NCI-H774 (cell line): Measurements from ENCODE around the gene FAM20C.

Source experiments
- DNase-seq: peaks from one replicate; lab custom pipeline; 2025; lab: John Stamatoyannopoulos, UW

FAM20C gene

DNA sequence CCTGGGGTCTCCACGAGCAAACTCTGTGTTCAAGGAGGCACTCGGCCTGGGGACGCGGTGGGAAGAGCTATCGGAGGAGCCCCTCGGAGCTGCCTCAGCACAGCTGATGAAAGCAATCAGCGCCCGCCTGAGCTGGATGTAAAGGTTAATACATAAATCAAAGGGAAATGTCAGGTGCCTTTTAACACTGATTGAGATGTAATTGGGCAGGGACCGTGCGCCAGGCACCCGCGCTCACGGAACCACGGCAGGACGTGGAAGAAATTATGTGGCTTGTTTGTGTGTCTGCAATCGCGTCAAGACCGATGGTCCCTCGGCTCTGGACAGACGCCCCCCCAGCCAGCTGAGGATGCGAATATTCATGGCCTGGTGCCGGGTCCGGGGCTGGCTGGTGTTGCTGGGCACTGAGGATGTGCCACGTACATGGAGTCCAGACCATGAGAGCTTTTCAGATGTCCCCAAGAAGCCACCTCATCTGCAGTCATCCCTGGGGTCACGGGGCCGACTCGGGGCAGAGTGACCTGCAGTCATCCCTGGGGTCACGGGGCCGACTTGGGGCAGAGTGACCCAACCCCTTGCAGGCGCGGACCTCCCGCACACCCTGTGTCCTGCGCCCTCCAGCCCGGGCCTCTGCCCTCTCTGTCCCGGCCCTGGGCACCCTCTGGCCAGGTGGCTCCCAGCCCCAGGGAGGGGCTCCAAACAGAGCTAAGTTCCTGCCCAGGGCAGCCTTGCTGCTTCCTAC is 113.2 kb downstream of the FAM20C start:
- no peak for DNase-seq

- DNase-seq: no peak
Measured at GRCh38 chr7:307970-308369, 115.6 kb downstream of the FAM20C start.

GRCh38 chr7:309586-310228 is 117.3 kb downstream of the FAM20C start:
- DNase-seq: no peak
